Stimulated activated CD4-positive, alpha-beta T cell treated with anti-CD3 and anti-CD28 coated beads, Interleukin-15, amount 100 ng/mL, for 48 hours (primary cell): Measurements from ENCODE around the gene CHST3.
"Not testable (repeated sequence)": the region's sequence is repeated elsewhere in the genome, so short reads cannot be mapped to it uniquely, and the experiment has no call there.

Experiments used
- DNase-seq, 2 donors: peaks; one replicate each; pipeline ENCODE4 v3.0.0-alpha.2; 2020; ENCODE audit warnings: low read depth in 2 of 2

CHST3 gene

DNA sequence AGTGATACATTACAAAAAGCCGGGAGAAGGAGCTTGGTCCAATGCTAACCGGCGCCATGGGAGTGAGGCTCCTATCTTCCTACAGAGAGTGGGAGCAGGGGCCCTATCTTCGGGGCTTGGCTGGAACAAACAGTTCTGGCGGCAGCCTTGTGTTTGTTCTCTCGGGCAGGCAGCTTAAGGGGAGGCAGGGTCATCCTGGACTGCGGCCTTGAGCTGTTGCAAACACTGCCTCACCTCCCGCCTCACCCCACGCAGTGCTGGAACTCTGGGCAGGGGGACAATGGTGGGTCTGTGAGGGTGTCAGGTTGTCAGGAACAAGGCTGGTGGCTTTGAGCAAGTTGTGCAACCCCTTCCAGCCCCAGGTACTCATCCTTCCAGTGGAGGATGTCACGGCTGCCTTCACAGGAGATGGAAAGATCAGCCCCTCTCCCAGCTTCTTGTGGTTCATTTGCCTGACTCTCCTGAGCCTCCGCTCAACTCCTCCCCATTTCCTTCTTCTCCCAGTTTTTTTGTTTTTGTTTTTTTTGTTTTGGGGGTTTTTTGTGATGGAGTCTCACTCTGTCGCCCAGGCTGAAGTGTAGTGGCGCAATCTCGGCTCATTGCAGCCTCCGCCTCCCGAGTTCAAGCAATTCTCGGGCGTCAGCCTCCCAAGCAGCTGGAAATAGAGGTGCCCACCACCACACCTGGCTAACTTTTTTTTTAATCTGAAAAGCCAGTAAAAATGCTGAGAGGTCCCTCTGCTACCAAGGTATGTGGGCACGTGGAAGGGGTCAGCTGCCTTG, 66.8 kb downstream of the CHST3 start:
- DNase-seq, result no peak

DNA sequence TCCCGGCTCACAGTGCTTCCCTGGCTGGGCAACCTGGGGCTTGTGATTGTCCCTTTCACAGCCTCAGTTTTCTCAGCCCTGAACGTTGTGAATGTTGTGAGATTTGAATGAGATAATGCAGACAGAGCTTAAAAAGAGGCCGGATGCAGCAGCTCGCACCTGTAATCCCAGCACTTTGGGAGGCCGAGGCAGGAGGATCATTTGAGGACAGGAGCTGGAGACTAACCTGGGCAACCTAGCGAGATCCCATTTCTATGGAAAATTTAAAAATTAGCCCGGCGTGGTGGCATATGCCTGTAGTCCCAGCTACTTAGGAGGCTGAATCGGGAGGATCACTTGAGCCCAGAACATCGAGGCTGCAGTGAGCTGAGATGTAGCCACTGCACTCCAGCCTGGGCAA, 67.5 kb downstream of the CHST3 start:
- no peak for DNase-seq

DNA sequence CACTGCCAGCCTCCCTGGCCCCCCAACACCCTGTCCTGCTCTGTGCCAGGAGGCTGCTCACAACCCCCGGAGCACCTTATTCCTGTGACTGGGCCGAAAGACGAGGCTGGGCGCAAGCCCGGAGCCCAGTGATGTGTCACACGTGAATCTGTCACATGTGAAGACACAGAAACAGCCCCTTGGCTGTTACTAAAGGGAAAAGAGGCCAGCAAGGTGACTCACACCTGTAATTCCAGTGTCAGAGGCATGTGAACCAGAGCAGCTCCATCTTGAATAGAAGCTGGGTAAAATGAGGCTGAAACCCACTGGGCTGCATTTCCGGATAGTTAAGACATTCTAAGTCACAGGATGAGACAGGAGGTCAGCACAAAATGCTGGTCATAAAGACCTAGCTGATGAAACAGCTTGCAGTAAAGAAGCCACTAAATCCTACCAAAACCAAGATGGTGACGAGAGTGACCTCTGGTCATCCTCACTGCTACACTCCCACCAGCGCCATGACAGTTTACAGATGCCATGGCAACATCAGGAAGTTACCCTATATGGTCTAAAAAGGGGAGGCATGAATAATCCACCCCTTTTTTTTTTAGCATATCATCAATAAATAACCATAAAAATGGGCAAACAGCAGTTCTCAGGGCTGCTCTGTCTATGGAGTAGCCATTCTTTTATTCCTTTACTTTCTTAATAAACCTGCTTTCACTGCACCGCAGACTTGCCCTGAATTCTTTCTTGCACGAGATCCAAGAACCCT, 68.4 kb downstream of the CHST3 start:
- DNase-seq, result not testable (repeated sequence)

DNA sequence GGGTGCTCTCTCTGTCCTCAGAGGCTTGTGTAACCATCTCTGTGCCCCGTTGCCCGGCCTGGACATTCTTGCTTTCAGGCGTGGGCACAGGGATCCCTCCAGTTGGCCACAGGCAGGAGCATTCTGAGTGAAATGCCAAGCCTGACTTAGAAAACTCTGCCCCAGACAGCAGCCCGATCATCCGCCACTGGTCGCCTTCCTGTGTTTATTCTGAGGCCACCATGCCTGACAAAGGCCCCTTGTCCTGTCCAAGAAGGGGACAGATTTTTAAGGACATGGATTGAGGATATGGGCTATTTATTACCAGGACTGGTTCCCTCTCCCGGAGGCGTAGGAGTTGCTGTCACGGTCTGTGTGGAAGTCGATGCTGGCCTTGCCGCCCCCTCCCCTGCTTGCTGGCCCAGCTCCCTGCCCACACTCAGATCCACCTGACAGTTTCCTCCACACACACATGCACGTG, 69.9 kb downstream of the CHST3 start:
- no peak for DNase-seq

DNA sequence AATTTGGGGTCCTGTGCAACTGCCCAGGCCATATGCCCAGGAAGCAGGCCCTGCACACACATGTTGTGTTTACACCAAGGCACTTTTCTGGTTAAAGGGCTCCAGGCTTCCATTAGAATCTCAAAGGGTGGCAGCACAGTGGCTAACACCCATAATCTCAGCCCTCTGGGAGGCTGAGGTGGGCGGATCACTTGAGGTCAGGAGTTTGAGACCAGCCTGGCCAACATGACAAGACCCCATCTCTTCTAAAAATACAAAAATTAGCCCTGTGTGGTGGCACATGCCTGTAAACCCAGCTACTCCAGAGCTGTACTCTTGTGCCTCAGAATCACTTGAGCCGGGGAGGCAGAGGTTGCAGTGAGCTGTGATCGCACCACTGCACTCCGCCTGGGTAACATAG, 70.6 kb downstream of the CHST3 start:
- no peak for DNase-seq

DNA sequence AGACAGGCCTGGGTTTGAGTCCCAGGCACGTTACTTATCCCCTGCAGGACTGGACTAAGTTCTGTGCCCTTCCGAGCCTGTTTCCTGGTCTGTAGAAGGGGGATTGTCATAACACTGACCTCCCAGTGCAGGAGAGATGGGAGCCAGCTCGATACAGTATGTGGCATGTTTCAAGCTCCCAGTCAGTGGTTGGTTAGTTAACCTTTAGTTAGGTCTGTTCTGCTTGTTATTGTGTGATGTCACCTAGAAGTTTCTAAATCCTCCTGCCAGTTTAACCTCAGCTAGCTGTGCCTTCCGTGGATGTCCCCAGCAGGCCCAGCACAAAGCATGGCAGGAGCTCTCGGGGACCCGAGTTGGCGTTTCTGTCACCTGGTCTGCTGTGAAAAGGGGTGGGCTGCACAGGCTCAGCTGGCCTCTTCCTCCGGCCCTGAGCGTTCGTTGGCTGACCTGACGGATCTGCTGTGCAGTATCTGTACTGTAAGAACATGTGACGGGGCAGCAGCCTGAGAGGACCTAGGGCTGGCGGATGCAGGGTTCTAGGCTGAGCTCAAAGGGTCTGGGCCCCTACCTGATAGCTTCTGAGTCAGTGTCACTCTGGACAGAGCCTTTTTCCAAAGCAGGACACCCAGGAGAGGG, 71.2 kb downstream of the CHST3 start:
- DNase-seq, result no peak

DNA sequence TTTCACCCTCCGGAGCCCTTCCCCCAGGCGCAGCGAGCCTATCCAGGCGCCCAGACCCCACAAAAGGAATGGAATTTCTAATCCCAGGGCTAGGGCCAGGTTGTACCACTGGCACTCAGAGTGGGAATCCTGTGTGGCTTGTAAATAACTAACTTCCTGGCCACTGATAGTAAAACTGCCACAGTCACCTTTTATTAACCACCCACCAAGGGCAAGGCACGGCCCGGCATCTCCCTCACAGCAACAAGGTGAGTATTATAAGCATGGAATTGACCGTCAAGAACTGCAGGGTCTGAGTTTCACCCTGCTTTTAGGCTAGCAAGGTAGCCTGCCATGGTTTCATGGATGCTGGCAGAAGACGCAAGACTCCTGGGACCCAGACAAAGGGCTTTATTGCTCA, 73.1 kb downstream of the CHST3 start:
- no peak for DNase-seq

DNA sequence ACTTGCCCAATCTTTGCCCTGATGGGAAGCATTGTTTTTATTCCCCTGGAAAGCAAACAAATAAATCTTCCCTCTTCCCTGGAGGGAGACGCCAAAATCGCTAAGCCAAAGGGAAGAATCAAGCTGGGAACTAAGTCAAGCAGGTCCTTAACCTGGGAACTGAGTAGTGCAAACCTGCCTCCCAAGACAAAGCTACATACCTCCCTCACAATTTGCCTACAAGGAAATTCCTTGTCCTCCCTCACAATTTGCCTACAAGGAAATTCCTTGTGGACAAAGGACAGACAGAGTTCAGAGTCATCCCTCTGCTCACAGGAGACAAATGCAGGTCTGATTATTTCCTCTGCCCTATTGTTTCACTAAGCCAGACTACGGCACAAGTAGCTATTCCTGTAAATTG, 73.6 kb downstream of the CHST3 start:
- no peak for DNase-seq

DNA sequence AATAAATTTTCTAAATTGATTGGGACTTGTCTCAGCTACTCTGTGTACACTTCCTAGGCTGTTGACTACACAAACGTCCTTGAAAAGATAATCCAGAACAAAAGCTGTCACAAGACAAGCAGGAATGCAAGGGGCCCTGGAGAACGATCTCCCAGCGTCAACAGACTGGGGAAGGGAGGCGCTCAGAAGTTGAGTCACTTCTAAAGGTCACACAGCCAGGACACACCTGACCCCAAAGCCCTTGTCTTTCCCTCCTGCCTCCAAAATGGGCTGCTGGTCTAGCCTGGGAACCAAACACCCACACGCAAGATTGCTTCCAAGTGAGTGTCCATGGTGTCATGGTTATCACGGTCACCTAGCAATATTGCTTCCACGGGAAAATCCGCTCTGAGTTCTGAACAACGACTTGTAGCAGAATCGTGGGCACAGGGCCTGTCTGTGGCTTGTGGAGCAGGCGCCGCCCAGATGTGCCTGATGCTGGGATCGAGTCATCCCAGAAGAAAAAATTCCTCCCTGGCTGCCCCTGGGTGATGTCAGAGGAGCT, 74.3 kb downstream of the CHST3 start:
- no peak for DNase-seq

DNA sequence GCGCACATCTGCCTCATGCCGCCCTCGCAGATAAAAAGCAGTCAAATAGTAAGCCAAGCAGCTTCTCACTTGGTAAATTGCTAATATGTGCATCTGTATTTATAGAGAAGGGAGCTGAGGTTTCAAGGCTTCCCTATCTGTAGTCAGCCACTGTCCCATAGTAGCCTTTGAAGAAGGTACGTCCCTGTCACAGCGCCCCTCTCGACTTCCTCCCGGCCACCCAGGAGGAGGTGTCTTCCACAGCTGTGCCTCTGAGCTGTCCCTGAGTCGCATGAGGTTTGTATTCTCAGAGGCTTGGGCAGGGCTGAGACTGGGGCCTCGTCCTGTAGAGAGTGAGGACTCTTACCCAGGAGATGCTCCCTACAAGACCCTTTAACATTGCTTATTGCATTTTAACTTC, 75.2 kb downstream of the CHST3 start:
- DNase-seq, result no peak

DNA sequence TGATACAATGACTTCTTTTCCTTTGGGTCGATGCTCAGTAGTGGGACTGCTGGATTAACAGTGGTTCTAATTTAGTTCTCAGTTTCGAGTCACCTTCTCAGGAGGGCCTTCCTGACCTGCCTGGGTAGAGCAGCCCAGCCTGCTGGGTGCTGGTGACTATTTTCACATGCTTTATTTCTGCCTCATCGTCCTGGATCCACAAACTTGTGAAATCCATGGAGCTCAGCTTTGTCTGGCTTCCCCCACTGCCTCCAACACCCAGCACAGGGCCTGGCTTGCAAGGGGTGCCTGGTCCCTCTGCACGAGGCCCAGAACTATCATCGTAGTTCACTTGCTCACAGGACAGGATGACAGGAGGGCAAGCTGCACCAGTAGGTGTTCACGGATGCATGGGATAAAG, 77.3 kb downstream of the CHST3 start:
- DNase-seq, result no peak

DNA sequence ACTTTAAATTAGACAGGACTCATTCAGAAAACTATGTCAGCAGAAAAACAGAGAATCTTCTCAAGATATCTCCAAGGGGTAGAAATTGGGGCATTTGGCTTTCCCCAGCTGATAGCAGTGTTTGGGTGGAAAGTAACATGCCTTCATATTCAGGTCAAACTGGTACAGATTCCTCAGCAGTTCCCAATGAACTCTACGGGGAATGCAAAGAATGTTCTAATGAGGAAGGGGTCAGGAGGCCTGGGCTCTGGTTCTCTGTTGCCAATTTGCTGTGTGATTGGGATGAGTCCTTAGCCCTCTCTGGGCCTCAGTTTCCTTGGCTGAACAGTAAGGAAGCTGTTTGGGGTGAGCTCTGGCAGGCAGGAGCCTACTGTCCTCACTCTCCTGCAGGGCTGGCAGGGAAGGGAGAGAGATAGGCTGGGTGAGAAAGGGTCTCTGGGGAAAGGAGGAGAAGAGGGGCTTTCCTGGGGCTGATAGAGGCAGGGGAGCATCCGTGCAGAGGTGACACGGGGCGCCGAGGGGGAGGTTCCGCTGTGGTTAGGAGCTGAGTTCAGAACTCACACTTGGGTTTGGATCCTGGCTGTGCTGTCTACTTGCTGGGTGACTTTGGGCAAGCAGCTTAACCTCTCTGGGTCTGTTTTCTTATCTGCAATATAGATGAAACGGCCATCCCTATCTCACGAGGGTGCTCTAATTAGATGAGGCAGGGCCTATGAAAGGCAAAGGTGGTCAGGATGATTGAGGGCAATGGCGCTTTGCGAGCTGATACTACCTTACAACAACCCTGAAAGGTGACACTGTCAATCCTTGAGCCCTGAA, 79.0 kb downstream of the CHST3 start:
- no peak for DNase-seq

DNA sequence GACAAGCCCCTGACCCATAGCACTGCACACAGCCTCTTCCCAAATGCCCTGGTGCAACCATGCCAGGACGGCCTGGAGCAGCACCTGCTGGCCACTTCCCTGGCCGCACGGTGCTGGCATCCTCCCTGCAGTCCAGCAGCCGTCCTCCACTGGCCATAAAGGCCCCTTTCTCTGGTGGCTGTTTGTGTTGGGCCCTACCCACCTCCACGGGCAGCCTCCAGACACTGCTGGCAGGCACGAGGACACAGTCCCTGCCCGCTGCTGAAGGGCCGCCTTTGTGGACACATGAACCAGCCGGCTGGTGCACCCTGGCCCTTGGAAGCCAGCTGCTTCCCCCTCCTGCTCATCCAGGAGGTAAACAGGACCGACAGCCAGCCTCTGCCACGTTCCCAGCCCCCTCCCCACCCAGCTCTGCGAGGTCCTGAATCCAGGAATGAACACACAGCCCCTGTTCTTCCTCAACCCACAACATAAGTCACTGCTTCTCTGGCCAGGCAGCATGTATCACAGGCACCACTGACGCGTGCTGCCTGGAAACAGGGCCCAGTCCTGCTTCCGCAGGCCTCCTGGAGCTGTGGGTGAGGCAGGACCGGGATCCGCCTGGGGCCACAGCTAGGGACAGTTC, 80.3 kb downstream of the CHST3 start:
- DNase-seq, result no peak

DNA sequence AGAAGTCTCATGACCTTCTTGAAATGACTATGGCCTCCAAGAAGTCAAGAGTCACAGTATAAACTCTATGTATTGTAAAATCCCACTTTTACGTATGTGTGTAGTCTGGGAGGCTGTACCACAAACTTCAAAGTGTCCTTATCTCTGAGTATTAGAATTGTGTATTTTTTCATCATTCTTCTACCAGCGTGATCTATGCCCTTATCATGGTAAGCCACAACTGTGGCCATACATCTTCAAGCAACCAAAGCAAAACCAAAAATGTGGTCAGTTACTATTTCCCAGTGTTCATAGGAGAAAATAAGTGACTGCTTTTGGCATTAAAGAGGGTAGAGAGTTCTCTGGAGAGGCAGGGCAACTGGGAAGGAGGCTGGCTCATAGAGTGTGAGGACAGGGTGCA, 81.4 kb downstream of the CHST3 start:
- DNase-seq, result no peak

DNA sequence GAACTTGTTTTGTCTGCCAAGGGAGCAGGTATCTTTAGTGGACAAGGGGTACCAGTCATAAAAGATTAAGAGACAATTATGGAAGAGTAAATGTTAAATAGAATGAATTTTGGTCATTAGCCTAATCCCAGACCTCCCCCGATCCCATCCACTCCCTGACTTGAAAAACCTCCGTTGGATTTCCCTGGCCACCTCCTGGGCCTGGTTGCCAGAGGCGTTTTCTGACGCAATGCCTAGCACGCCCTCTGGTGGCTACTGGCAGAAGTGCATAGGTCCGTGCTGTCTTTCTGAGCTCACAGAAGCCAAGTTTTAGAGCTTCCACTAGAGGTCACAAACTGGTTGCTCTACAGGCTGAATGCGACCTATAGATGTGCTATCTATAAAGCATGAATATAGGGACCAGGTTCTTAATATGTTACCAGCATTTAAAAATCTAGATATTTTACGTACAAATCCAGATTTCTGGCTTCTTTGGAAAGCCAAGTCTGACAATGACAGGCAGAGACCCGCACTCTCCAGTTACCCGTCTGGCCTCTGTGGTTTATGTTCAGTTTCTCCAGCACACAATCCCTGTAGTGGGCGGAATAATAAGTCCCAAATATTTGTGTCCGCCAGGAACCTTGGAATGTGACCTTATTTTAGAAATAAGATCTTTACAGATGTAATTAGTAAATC, 84.4 kb downstream of the CHST3 start:
- DNase-seq, result peak; percentile 78 to 90

DNA sequence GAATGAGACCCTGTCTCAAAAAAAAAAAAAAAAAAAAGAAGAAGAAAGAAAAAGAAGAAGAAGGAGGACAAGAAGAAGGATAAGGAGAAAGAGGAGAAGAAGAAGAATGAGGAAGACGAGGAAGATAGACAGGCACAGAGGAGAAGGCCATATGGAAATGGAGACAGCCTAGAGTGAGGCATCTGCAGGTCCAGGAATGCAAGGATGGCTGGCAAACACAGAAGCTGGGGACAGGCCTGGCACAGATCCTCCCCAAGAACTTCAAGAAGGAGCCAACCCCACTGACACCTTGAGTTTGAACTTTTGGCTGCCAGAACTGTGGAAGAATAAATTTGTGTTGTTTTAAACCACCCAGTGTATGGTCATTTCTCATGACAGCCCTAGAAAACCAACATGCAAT, 85.3 kb downstream of the CHST3 start:
- DNase-seq, result no peak

DNA sequence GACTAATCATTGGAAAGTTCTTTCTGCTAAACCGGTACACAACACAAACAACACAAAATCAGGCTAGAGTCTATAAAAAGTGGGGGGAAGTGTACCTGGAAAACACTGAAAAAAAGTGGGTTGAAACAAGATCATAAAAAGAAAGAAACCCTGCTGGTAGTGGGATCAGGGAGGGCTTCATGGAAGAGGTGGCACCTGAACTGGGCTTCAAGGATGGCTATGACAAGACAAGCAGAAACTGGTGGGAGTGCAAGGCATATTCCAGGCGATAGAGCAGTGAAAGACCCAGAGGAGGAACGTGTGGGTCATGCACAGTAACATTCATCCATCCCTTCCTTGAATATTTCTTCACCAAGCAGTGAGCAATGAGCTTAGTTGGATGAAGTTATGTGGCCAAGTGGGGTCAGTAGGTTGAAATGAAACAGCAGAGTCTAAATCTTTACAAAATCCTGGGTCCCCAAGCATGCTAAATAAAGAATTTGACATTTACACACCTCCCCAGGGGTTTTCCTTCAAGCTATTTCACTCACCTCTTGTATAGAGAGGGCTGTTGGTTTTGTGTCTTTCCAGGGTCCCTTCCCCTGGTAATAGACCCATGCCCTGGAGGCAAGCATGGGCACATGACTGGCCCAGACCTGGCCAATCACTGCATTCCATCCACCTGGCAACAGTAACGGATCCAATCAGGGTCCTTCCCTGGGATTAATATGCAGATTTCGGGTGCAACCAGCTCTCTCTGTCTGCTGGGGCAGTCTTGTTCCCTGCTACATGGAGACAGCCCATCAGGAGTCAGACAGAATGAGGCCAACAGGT, 86.0 kb downstream of the CHST3 start:
- DNase-seq, result no peak

DNA sequence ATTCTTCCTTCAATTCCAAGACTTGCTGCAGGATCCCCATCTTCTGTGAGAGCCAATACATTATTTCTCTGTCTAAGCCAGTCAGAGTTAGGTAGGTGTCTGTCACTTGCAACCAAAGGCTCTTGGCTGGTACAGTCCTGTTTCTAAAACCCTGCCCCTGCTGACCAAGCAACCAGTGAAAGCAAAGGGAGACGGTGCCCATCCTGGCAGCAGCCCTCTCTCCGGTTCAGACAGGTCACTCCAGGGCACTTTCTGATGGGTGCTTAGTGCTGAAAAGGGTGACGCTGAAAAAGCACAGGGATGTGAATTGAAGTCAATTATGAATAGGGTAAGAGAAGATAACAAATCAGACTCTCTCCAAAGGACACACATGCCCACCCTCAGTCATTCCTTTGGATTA, 86.7 kb downstream of the CHST3 start:
- DNase-seq, result no peak

DNA sequence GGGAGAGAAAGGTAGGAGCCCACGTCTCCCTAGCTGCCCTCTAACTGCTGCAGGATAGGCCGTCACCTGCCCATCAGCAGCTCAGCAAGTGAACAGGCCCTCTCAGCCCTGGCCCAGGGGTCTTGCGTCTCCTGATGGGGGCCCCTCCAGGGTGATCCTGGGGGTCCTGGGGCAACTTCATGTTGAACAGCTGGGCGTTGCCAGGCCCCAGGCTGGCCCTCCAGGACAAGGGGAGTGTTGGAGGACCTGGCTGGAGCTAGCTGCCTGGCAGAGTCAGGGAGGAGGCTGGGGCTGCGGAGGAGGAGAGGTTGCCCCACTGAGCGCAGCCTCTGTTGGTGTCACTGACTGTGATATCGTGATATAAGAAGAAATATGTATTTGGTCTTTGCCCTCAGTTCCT, 89.5 kb downstream of the CHST3 start:
- DNase-seq, result no peak

DNA sequence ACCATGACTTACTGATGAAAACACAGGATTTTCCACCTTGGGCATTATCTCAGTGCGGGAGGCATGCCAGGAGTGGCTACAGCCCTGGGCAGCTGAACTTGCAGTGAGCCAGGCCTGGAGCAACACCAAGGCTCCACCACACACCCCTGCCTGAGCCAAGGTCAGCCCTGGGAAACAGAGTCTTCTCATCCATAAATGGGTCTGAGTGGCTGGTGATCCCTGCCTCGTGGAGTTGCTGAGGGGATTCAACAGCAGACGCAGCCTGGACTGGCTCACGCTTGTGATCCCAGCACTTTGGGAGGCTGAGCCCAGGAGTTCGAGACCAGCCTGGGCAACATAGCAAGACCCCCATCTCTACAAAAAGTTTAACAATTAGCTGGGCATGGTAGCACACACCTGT, 91.9 kb downstream of the CHST3 start:
- DNase-seq, result no peak
